NCI-H146 treated with DMSO at 0.1 percent for 48 hours (cell line): ENCODE results near the gene EYA3.

Experiments
- DNase-seq: peaks from one replicate; lab custom pipeline; 2025; ENCODE audit not compliant: unreplicated experiment; lab: John Stamatoyannopoulos, UW

EYA3 gene

DNA sequence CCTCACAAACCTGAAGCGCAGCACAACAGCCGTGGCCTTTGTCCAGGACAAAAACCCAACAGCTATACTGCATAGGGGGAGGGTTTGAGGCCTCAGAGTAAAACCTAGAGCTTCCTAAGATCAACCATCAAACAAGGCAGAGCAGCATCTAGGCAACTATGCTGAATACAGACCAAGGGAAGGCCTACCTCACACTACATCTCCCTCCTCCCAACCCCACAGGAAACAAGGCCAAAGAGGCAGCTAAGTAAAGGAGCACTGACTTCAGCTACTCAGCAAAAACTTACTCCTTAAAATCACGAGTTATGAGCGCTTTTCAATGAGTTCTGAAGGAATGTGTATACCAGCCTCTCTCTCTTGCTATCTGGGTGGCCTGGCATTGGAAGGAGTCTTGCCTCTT, 116.3 kb downstream of the EYA3 start:
- no peak for DNase-seq

DNA sequence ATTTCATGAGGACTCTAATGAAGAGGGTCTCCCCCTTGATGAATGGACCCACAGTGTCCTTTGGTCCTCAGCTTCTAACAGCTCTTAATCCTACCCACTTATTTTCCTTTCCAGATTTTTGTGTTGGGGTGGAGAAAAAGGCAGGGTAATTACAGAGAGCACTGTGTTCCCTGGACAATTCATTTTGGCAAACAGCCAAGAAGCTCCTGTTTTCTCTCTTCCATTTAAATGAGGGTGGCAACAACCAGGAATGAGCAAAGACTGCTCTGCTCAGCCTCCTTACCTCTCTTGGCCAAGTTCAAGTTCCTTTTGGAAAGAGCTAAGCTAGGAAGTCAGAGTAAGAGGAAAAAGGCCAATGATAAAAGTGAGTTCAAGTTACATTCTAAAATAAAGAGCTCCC, 116.7 kb downstream of the EYA3 start:
- DNase-seq: peak; percentile 4

- DNase-seq: no peak
Observed at GRCh38 chr1:27970401-27970800, 118.0 kb downstream of the EYA3 start.

DNA sequence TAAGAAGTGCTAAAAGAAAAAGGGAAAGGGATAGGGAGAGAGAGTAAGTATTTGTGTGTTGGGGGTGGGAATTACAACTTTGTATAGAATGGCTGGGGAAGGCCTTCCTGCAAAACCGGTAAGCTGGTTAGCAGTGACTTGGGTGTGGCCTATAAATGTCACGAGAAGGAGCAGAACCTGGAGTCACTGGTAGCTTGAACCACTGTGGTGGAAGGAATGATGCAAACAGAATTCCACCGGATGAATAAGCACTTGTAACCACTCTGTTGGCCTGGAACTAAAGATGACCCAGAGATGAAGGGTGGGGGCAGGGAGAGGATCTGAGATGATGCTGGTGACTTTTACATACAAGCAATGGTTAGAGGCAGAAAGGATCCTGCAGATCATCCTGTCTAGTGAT, 119.7 kb downstream of the EYA3 start:
- DNase-seq: no peak

DNA sequence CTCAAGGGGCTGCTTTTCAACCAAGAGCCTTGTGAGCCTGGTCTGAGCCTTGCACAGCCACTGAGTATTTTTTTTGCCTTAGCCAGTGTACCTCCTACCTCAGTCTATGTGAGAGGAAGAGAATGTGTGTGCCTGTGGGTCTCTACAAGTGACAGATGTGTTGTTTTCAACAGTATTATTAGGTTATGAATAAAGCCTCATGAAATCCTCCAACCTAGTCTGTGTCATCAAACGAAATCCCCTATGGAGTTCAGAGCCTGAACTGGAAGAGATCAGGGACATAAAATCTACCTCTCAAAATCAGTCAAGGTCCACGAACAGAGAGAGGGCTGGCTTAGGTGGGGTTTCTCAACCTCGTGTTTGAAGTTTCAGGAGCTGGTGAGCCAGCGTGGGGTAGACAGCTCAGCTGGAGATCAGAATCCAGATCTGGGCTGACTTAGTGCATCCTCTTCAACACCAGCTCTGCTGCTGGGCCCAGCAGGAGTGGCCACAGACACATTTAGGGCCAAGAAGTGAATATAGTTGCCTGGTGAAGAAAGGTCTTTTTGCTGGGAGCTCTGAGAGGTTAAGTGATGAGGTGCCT, 120.4 kb downstream of the EYA3 start:
- no peak for DNase-seq

GRCh38 chr1:27967106-27967883, 121.1 kb downstream of the EYA3 start:
- no peak for DNase-seq

DNA sequence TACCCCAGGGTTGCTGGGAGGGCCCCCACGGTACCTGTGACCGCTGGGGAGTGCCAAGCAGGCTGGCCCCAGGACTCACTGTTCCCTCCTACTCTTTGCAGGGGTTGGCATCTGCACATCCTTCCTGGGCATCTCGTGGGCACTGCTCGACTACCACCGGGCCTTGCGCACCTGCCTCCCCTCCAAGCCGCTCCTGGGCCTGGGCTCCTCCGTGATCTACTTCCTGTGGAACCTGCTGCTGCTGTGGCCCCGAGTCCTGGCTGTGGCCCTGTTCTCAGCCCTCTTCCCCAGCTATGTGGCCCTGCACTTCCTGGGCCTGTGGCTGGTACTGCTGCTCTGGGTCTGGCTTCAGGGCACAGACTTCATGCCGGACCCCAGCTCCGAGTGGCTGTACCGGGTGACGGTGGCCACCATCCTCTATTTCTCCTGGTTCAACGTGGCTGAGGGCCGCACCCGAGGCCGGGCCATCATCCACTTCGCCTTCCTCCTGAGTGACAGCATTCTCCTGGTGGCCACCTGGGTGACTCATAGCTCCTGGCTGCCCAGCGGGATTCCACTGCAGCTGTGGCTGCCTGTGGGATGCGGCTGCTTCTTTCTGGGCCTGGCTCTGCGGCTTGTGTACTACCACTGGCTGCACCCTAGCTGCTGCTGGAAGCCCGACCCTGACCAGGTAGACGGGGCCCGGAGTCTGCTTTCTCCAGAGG, 121.9 kb downstream of the EYA3 start:
- DNase-seq: no peak

DNA sequence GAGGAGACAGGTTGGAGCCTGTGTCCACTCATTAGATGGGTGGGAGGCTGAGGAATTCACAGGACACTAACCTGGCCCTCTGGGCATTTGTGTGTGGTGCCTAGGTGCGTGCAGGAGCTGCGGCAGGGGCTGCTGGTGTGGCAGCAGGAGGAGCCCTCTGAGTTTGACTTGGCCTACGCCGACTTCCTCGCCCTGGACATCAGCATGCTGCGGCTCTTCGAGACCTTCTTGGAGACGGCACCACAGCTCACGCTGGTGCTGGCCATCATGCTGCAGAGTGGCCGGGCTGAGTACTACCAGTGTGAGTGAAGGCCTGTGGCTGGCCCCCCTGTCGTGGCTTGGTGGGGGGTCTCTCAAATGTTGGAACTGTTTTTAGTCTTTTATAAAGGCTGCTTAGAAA, 125.0 kb downstream of the EYA3 start:
- no peak for DNase-seq

GRCh38 chr1:27961646-27962221, 126.7 kb downstream of the EYA3 start:
- DNase-seq: no peak

DNA sequence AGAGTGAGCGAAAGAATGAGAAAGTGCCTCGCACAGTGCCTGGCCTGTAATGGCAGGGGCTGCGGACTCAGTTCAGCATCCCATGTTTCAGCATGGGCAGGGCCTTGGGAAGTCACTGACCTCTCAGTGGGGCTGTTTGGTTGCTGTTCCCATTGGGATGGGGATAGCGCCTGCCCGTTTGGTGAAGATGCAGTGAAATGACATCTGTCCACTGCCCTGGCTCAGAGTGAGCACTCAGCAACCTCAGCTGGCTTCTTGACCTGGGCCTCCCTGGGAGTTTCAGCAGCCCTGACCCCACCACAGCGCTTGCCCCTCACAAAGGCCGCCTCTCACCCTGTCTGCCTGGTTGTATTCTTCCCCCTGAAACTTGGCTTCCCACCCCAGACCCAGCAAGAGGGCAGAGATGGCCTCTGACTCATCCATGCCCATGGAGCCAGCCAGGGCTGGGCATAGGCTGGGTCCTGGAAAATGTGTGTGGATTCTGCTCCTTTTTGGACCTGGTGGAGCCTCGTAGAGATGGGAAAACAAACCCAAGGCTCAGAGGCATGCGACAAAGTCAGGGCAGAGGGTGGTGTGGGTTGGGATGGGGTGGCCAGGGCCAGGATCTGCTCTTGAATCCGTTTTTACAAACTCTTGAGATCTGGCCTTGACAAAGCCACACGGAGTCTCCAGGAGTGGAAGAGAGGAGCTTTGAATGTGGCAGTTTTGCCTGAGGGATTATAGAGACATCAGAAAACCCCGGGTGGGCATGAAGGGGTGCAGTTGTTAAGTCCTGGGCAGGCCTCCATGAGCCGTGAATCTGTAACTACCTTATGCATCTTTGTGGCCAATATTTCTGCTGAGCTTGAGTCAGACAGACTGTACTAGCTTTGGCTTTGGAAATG, 127.4 kb downstream of the EYA3 start:
- no peak for DNase-seq

DNA sequence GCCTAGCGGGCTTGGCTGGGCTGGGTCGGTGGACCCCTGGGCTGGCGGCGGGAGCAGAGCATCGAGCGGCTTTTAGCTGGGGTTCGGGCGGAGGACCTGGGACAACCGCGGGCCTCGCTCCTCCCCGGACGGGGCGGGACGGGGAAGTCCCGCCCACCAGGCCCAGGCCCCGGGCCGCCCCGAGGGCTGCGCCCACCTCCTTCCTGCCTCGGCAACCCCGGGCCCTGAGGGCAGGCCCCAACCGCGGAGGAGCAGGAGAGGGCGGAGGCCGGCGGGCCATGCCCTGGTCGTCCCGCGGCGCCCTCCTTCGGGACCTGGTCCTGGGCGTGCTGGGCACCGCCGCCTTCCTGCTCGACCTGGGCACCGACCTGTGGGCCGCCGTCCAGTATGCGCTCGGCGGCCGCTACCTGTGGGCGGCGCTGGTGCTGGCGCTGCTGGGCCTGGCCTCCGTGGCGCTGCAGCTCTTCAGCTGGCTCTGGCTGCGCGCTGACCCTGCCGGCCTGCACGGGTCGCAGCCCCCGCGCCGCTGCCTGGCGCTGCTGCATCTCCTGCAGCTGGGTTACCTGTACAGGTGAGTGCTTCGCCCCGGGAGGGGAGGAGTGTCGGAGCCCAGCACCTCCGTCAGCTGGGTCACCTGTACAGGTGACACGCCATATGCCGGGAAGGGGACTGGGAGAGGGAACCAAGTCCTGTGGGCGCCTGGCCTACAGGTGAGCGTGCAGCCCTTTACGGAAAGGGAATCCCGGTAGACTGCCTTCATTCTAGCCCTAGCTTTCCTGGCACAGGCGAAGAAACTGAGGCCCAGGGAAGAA, 128.4 kb downstream of the EYA3 start, which contains the start of gene XKR8:
XKR8 (plus strand) TSS at position 182 of the 812 bp plus-strand sequence; CDS start at position 279, 97 bp downstream.
- DNase-seq: peak; percentile 65

DNA sequence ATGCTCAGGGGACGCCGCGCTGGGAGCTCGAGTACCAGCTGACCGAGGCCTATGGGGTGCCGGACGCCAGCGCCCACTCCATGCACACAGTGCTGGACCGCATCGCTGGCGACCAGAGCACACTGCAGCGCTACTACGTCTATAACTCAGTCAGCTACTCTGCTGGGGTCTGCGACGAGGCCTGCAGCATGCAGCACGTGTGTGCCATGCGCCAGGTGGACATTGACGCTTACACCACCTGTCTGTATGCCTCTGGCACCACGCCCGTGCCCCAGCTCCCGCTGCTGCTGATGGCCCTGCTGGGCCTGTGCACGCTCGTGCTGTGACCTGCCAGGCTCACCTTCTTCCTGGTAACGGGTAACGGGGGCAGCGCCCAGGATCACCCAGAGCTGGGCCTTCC, 129.9 kb downstream of the EYA3 start:
- no peak for DNase-seq

DNA sequence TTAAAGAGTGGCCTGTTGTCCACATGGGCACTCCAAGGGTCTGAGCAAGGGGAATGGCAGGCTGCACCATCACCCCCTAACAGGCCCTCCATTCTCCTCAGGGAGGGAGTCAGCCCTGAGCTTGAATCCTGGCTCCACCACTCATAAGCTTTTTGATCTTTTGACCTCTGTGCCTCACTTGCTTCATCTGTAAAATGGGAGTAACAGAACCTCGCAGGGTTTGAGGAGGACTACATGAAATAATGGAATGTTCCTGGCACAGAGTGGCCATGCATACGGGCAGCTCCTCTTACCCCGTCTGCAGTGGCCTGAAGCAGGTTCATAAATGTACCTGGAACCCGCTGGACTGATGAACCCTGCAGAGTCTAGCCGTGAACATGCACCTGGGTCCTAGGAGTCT, 130.8 kb downstream of the EYA3 start:
- DNase-seq: no peak

DNA sequence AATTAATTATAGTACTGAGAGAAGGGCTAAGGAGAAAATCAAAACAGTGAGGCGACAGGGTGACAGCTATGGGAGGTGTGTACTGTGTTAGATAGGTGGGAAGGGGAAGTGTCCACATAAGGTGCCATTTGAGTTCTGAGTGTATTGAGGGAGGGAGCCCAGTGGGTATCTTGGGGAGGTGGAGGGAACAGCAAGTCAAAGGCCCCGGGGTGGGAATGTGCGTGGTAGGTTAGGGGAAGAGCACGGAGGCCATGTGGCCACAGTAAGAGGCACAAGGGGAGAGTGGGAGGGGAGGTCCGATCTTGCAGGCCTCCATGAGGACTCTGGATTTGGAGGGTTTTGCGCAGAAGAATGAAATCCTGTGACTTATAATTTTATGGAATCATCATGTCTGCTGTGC, 131.6 kb downstream of the EYA3 start:
- DNase-seq: no peak

DNA sequence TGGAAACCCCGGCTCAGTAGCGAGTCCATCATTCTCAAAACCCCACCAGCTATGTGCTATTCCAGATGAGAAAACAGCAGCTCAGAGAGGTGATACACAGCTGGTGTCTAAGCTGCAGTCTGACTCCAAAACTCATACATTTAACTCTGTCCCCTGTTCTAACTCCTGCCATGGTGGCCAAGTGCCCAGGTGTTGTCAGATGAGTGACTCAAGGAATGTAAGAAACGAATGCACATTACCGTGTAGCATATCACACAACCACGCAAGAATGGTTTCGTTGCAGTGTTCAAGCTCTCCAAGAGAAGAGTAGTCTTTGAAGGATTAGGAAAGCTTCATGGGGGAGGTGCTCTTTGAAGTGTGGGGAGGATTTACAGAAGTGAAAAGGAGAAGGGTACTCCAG, 133.3 kb downstream of the EYA3 start:
- no peak for DNase-seq

GRCh38 chr1:27954186-27954585, 134.2 kb downstream of the EYA3 start:
- DNase-seq: no peak

DNA sequence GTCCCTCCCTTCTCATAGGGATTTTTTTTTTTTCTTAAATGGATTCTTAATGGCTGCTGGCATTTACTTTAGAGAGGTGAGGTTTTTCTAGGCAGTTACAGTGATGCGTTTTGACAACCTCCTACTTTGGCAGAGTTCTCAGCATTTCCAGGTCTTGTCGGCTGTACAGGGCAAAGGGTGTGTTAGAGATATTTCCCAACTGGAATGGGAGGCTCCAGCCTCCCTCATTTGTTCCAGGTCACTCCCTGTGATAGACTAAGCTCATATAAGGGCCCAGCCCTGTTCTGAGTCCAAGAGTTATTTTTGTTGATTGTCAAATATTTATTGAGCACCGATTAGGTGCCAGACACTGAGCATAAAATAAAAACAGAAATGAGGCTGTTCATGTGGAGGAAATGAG, 136.3 kb downstream of the EYA3 start:
- DNase-seq: no peak

DNA sequence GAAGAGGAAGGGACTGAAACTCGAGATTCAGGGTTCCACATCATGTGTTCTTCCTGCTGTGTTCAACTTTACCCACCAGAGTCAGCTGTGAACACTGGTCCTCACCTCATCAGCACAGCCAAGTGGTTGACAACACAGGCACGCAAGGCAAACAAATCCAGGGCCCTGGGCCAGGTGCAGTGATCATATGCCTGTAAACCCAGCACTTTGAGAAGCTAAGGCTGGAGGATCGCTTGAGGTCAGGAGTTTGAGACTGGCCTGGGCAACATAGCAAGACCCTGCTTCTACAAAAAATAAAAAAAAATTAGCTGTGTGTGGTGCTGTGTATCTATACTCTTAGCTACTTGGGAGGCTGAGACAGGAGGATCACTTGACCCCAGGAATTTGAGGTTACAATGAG, 137.0 kb downstream of the EYA3 start:
- DNase-seq: no peak

DNA sequence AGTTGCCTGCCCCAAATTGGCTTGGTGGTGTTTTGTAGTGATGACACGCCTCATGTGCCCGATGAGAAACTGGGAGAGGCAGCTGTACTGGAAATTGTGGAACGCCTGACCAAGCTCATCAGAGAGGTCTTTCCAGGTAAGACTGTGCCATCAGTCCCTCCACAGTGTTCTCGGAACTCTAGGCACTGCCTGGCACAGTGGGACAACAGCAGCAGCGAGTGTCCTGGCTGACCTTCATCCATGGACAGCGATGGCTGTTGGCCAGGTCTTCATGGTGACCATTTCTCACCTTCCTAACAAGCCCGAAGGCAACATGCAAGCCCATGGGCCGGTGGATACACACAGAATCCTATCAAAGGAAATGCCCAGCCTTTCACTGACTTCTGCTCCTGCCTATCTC, 139.4 kb downstream of the EYA3 start:
- no peak for DNase-seq

- DNase-seq: no peak
Observed at GRCh38 chr1:27945020-27945419, 143.4 kb downstream of the EYA3 start.
